NCI-H526 treated with DMSO at 0.1 percent for 48 hours (cell line): ENCODE results near the gene ANKRD36C.
"Not testable (repeated sequence)": the region's sequence is repeated elsewhere in the genome, so short reads cannot be mapped to it uniquely, and the experiment has no call there.

Experiments
- DNase-seq: peaks from one replicate; lab custom pipeline; 2025; lab: John Stamatoyannopoulos, UW

Gene ANKRD36C

DNA sequence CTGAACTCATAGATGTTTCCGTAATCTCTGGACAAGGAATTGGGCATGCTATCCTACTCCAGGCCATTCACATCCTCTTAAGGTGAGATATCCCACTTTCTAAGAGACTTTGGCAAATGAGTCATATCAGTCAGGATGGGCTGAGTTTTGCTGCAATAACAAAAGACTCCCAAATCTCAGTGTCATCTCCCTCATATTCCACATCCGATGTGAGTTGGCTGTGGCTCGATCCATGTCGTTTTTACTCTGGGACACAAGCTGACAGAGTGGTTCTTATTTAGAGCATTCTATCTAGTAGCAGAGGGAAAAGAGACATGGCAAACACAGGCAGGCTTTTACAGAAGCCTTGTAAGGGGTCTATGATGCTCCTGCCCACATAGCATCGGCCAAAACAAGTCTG is 14.6 kb upstream of the ANKRD36C start:
- DNase-seq: not testable (repeated sequence)

DNA sequence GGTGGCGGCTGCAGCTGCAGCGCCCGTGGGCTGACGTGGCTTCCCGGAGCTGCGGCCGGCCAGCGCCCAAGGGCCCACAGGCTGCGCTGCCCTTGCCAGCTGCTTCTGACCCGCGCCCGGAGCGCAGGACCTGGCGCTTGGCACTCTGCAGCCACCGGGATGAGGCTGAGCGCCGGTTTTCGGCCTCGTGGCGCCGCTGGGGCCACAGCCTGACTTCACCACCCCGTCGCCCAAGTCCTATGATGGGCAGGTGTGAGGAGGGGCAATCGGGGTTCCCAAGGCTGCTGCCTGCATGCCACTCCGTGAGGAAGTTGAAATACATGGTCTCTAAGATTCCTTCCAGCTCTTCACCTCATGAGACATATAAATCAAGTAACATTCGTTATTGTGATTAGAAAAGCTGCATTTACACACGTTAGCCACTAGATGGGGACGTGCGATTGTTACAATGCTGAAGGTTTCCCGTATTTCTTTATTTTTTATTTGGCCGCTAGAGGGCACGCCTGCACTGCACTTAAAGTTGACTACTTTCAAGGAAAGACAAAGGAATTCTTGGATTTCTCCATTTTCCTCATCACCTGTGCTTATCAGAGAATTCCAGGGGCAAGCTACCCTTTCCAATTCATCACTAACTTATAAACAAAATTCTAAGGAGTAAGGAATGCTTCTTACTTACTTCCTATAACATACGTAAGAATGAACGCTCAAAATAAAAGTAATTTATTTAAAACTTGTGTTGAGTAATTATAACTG is 1.1 kb upstream of the ANKRD36C start:
- DNase-seq: not testable (repeated sequence)

DNA sequence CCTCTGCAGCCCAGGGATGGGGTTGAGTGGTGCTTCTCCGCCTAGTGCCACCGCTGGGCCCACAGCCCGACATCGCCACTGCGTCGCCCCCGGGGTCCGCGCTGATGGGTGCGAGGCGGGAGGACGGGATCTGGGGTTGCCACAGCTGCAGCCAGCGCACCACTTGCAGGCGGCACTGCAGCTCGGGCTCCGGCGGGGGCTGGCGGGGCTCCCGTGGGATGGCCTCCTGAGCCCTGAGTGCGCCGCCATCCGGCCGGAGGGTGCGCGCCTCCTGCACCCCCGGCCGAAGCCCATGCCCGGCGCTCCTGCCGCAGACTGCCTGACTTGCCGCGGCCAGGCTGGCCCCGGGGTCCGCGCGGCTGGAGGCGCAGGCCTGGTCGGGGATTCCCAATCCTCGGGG is 478 bp upstream of the ANKRD36C start:
- not testable (repeated sequence) for DNase-seq

DNA sequence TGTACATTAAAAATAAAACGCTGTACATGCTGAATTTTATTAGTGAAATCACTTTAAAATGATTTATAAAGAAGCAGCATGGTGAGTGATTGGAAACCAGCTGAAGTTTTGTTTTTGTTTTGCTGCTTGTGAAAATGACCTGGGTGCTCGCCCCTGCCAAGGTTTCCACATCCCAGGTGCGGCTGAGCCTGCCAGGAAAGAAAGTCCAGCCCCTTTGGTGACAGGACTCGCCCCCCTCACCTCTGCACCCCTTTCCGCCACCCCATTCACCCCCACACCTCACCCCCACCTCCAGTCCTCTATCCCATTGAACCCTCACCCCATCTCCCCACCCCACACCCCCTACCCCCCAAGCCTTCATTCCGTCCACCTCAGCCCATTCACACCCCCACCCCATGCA is 740 bp downstream of the ANKRD36C start:
- DNase-seq: not testable (repeated sequence)

DNA sequence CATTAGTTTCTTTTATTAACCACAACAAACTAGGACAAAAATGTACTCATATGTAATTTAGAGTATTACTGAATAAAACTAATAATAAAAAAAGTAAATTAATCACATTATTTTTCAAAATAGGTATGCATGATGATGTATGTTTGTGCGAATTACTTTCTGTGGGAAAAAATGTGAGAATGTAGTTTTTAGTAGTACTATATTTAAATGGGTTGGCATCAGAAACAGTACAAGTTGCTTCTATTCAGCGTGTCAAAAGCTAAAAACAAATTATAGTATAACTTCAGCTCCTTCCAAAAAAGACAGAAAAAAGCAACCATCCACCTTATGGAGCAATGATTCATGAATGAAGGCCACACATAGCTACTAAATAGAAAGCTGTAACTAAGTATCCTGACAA is 40.0 kb downstream of the ANKRD36C start:
- not testable (repeated sequence) for DNase-seq

DNA sequence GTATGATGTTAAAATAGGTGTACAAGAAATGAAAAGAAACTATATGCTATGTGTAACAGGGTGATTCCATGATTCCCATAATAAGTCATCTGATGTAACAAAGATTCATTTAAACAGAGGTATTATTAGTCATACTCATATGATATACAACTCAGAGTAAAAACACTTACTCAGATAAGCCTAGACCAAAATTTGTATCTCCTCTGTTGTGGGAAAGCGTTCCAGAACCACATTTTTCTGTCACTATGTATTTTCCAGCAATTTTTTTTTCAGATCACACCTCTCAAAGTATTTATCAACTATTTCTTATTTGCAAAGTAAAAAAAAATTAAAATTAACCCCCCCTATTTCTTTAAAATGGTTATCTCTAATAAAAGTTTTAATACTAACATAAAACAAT is 43.6 kb downstream of the ANKRD36C start:
- not testable (repeated sequence) for DNase-seq

DNA sequence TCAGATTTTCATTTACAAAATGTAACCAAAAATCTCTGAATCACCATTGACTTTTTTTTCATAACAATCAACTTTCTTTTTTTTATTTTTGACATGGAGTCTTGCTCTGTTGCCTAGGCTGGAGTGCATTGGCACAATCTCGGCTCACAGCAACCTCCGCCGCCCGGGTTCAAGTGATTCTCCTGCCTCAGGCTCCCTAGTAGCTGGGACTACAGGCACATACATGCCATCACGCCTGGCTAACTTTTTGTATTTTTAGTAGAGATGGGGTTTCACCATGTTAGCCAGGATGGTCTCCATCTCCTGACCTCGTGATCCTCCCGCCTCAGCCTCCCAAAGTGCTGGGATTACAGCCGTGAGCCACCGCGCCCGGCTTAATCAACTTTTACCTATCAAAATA is 51.7 kb downstream of the ANKRD36C start:
- not testable (repeated sequence) for DNase-seq

DNA sequence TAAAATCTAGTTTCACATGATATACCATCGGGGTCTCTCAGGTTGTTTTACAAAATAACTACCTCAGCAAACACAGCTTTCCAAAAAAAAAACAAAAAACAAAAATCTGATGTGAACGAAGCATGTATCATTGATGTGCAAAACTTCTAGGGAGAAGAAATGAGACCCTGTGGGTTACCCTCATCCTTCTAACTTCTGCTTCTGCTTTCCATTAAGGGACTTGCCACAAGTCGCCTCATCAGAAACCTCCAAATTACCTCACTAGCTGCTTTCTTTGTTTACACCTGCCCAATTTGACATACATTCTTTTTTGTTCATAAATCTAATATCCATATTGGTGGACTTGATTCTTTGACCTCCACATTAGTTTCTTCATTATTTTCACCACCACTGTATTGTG is 60.9 kb downstream of the ANKRD36C start:
- not testable (repeated sequence) for DNase-seq

DNA sequence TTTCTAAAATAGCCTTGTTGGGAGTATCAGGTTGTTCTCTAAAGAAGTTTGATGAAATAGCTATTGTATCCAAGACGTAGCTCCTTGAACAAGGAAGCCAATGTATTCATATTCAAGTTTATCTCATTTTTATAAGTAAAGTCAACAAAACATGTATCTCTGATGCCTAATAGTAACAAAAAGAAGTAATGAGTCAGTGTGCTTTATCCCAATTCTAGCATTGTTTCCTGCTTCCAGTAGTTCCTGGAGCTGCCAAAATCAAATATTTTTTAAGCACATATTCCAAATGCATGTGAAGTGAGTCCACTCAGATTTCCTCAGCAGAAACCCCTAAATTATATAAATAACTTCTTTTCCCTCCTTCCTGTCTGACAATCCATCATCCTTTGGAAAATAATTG is 74.6 kb downstream of the ANKRD36C start:
- not testable (repeated sequence) for DNase-seq

DNA sequence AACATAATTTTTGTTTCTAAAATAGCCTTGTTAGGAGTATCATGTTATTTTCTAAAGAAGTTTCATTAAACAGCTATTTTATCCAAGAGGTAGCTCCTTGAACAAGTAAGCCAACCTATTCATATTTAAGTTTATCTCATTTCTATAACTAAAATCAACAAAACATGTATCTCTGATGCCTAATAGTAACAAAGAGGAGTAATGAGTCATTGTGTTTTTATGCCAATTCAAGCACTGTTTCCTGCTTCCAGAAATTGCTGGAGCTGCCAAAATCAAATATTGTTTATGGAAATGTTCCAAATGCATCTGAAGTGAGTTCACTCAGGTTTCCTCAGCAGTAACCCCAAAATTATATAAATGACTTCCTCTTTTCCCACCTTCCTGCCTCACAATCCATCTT is 76.5 kb downstream of the ANKRD36C start:
- DNase-seq: not testable (repeated sequence)

DNA sequence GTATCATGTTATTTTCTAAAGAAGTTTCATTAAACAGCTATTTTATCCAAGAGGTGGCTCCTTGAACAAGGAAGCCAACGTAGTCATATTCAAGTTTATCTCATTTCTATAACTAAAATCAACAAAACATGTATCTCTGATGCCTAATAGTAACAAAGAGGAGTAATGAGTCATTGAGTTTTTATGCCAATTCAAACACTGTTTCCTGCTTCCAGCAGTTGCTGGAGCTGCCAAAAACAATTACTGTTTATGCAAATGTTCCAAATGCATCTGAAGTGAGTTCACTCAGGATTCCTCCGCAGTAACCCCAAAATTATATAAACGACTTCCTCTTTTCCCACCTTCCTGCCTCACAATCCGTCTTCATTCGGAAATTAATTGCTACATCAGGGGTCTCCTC is 80.2 kb downstream of the ANKRD36C start:
- DNase-seq: not testable (repeated sequence)

DNA sequence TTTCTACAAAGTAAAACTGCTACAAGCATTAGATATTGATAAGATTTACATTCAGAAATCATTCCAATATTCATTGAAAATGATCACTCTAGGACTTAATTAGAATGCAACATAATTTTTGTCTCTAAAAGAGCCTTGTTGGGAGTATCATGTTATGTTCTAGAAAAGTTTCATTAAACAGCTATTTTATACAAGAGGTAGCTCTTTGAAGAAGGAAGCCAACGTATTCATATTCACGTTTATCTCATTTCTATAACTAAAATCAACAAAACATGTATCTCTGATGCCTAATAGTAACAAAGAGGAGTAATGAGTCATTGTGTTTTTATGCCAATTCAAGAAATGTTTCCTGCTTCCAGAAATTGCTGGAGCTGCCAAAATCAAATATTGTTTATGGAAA is 97.2 kb downstream of the ANKRD36C start:
- DNase-seq: not testable (repeated sequence)

DNA sequence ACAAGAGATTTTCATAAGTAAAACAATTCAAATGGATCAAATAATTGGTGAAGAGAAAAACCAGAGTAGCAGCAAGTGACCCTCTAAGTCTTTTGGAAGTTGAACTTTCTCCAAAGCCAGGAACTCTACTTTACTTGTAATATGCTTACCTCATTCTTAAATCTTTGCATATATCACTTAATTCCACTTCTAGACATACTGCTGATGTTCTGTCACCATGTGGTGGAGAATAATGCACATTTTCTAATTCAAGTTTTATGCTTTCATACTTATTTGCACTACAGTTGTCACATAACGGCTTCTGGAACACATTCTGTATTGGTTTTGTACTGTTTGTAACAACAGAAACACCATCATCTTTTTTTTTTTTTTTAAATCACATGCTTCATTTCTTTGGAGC is 123.7 kb downstream of the ANKRD36C start:
- DNase-seq: not testable (repeated sequence)

DNA sequence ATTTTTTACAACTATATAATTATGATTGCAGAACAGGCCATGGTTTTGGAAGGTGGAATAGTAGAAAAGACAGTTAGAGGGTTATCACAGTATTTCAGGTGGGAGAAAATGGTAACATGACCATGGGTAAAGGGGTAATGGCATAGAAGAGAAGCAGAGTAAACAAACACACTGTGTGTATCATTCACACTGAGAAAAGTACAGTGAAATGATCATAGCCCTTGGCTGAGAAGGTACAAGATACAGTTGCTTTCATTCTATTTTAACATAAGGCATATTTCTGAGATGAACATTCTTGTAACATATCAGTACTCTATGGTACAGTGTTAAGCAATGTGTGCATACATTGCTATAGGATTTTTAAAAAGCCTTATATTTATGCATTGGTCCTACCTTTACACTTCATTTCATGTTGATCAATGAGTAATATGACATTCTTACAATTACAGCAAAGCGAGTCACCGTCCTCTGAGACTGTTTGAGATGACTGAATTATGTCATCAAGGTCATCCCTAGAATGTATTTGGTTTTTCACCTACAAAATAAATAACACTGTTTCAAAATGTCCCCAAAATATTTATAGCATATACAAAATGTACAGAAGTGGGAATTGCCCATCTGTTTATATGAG is 124.5 kb downstream of the ANKRD36C start:
- not testable (repeated sequence) for DNase-seq

DNA sequence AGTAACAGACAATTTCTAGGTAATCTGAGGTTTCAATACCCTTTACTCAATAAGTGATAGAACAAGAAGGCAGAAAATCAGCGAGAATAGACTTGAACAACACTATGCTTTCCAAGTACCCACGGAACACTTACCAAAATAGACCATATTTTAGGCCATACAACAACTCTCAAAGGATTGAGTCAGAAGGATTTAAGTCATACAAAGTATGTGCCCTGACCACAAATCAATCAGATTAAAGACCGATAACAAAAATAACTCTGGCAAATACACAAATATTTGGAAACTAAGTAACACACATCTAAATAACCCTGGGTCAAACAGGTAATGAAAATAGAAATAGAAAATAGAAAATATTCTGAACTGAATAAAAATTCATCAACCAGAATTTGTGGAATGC is 129.5 kb downstream of the ANKRD36C start:
- DNase-seq: not testable (repeated sequence)

DNA sequence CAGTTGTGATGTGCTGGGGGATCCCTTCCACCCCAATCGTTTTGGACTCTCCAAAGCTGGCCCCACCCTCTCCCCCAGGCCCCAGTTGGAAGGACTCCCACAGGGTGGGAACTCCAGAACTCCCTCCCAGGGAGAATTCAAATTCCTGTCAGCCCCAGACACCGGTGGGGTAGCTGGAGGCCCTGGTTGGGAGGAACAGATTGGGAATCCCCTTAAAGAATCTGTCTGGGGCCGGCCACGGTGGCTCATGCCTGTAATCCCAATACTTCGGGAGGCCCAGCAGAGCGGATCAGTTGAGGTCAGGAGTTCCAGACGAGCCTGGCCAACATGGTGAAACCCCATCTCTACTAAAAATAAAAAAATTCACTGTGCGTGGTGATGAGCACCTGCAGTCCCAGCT is 155.5 kb downstream of the ANKRD36C start:
- no peak for DNase-seq

DNA sequence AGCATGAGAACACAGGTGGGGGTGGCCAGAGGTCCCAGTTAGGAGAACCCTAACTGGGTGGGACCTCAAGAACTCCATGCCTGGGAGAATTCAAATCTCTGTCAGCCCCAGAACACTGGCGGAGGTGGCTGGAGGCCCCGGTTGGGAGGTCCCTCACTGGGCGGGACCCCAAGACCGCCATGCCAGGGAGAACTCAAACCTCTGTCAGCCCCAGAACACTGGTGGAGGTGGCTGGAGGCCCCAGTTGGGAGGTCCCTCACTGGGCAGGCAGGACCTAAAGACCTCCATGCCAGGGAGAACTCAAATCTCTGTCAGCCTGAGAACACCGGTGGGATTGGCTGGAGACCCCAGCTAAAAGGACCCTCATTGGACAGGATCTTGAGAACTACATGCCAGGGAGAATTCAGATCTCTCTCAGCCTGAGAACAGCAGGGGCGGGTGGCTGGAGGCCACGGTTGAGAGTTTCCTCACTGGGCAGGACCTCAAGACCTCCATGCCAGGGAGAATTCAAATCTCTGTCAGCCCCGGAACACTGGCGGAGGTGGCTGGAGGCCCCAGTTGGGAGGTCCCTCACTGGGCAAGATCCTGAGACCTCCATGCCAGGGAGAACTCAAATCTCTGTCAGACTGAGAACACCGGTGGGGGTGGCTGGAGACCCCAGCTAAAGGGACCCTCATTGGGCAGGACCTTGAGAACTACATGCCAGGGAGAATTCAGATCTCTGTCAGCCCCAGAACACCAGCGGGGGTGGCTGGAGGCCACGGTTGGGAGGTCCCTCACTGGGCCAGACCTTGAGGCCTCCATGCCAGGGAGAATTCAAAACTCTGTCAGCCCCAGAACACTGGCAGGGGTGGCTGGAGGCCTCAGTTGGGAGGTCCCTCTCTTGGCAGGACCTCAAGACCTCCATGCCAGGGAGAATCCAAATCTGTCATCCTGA is 157.3 kb downstream of the ANKRD36C start:
- DNase-seq: not testable (repeated sequence)

DNA sequence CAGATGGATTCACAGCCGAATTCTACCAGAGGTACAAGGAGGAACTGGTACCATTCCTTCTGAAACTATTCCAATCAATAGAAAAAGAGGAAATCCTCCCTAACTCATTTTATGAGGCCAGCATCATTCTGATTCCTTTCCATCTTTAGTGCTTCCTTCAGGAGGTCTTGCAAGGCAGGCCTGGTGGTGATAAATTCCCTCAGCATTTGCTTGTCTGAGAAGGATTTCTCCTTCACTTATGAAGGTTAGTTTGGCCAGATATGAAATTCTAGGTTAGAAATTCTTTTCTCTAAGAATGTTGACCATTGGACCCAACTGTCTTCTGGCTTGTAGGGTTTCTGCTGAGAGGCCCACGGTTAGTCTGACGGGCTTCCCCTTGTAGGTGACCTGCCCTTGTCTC is 167.4 kb downstream of the ANKRD36C start:
- DNase-seq: not testable (repeated sequence)

DNA sequence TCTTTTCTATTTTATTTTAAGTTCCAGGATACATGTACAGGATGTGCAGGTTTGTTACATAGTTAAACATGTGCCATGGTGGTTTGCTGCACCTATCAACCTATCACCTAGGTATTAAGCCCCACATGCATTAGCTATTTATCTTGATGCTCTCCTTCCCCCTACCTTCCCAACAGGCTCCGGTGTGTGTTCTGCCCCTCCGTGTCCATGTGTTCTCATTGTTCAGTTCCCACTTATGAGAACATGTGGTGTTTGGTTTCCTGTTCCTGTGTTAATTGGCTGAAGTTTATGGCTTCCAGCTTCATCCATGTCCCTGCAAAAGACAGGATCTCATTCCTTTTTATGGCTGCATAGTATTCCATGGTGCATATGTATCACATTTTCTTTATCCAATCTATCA is 174.1 kb downstream of the ANKRD36C start:
- DNase-seq: not testable (repeated sequence)

DNA sequence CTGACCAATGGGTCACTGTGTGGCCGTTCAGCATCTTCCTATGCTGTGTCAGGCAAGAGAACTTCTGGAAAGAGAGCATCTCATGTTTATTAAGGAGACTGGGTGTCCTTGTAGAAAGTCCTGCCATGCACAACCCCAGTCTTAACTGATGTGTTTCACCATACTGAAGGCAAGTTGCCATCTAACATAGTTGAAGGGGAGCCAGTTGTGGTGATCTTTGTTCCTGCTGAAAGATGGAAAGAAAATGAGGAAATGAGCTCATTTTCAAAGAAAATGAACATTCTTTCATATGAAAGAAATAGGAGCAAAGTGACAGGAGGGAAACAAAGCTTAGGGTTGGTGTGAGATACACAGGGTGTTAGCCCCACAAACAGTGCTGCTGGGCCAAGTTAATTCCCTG is 178.3 kb downstream of the ANKRD36C start:
- not testable (repeated sequence) for DNase-seq

DNA sequence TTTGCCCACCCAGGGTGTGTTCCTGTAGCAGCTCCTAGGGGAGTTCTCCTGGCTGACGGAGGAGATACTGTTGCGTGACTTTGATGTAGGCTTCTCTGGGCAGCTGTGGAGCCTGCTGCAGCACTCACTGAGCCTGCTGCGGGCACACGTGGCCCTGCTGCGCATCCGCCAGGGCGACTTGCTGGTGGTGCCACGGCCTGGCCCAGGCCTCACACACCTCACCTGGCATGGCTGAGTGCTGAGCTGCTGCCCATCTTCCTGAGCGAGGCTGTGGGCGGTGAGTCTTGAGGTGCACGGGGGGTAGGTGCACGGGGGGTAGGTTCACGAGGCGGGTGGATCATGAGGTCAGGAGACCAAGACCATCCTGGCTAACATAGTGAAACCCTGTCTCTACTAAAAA is 191.7 kb downstream of the ANKRD36C start:
- no peak for DNase-seq

DNA sequence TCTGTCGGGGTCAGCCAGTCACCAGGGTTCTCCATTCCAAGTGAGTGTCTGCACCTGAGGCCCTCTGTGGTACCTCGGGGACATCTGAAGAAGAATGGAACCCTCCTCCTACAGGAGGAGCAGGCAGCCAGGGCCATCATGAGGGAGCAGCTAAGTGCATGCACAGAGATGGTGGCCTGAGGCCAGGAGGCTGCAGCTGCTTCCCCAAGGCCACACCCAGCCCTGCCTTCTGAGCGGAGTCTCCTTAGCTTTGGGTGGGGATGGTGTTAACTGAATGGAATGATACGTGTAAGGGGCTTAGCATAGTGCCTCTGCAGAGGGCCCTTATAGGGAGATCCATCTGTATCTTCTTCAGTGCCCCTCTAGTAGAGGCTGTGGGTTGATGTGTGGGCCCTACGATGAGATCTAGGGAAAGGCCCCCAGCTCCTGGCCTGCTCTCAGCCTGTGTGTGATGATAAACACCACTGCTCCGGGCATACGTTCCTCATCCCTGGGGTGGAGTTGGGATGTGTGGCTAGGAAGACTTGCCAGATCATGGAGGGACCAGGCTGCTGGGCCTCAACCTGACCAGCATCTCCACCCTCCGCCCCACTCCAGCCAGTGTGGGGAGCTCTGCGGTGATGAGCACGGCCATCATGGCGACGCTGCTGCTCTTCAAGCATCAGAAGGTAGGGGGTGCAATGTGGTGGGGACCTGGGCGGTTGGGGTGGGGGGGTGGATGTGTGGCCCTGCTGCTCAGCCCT is 192.3 kb downstream of the ANKRD36C start:
- DNase-seq: not testable (repeated sequence)
